Tibial artery (tissue), 4 donors: Measurements from ENCODE around the gene OPN3.

Experiments
- DNase-seq, 2 donors: peaks; one replicate each; pipeline ENCODE4 v3.0.0-alpha.2; 2019
- H3K27ac ChIP-seq, 2 donors: fragments of 200-600 bp; sonication (generic) in 1 of 2; 1 replicate in 1 of 2; 2 replicates in 1 of 2; pipeline ENCODE4 v1.5.1; 2018 to 2019; ENCODE audit warnings: mild to moderate bottlenecking in 1 of 2
- H3K27me3 ChIP-seq, 2 donors: fragments of 200-600 bp; sonication (generic) in 1 of 2; one replicate each; pipeline versions ENCODE4 v1.5.1 to v1.6.0; 2016 to 2019
- H3K36me3 ChIP-seq, 3 donors: fragments of 200-600 bp; sonication (generic) in 2 of 3; one replicate each; pipeline ENCODE4 v1.5.1; 2016 to 2019; ENCODE audit warnings: mild to moderate bottlenecking in 2 of 3
- H3K4me1 ChIP-seq, 4 donors: fragments of 200-600 bp; sonication (generic) in 2 of 4; 1 replicate in 3 of 4; 2 replicates in 1 of 4; pipeline ENCODE4 v1.5.1; 2016 to 2019
- H3K4me3 ChIP-seq, 2 donors: fragments of 200-600 bp; sonication (generic) in 1 of 2; 1 replicate in 1 of 2; 2 replicates in 1 of 2; pipeline ENCODE4 v1.5.1; 2018 to 2019; ENCODE audit warnings: mild to moderate bottlenecking in 2 of 2
- H3K9me3 ChIP-seq, 3 donors: fragments of 200-600 bp; sonication (generic) in 1 of 3; one replicate each; pipeline ENCODE4 v1.5.1; 2016 to 2019
- intact Hi-C: fragments of 100-400 bp; cut with DNase I; formaldehyde crosslinking; loops from one replicate; pipeline ENCODE4 v1.15.0; 2023; ENCODE audit warnings: low total_unique reads
- TF ChIP-seq, protein P1 (sequence below), 2 experiments: fragments of 200-600 bp in 1 of 2; fragments of 450-650 bp in 1 of 2; IDR thresholded peaks; one replicate each; pipeline ENCODE4 v1.5.1; 2017 to 2019; ENCODE audit warnings: antibody characterized with exemption in 2 of 2, mild to moderate bottlenecking in 1 of 2, moderate library complexity in 1 of 2

The OPN3 gene

DNA sequence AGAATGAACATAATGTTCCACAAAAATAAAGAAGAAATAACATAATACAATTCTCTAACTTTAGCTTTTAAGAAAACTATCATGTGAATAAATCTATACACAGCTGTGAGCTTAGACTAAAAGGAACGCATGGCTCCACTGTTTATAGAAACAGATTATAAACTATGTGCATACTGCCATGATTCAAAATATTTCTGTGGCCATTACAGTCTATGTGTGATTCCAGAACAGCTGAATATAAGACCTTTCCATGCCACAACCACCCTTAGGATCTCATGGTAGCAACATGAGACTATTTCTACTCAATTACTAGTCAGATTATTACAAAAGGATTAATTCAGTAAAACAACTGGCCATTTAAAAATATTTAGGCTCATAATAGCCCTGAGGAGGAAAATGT, 3.9 kb downstream of the OPN3 start:
- no peaks in the 10 kb centered on the region for H3K27me3 ChIP-seq
- no peak overlapping the region for H3K4me3 ChIP-seq
- H3K36me3 ChIP-seq = peaks cover 0 to 12% (median 4%) of the 10 kb centered on the region in 3 donors
- H3K27ac ChIP-seq = no peak overlapping the region
- DNase-seq = no peak
- intact Hi-C loops = no loop called here
- TF ChIP-seq, protein P1, sequence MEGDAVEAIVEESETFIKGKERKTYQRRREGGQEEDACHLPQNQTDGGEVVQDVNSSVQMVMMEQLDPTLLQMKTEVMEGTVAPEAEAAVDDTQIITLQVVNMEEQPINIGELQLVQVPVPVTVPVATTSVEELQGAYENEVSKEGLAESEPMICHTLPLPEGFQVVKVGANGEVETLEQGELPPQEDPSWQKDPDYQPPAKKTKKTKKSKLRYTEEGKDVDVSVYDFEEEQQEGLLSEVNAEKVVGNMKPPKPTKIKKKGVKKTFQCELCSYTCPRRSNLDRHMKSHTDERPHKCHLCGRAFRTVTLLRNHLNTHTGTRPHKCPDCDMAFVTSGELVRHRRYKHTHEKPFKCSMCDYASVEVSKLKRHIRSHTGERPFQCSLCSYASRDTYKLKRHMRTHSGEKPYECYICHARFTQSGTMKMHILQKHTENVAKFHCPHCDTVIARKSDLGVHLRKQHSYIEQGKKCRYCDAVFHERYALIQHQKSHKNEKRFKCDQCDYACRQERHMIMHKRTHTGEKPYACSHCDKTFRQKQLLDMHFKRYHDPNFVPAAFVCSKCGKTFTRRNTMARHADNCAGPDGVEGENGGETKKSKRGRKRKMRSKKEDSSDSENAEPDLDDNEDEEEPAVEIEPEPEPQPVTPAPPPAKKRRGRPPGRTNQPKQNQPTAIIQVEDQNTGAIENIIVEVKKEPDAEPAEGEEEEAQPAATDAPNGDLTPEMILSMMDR (IDR thresholded peaks at IDR 0.05) = no peak
- H3K4me1 ChIP-seq = peaks cover 0 to 32% (median 18%) of the 10 kb centered on the region in 4 donors
- H3K9me3 ChIP-seq = no peaks in the 10 kb centered on the region

DNA sequence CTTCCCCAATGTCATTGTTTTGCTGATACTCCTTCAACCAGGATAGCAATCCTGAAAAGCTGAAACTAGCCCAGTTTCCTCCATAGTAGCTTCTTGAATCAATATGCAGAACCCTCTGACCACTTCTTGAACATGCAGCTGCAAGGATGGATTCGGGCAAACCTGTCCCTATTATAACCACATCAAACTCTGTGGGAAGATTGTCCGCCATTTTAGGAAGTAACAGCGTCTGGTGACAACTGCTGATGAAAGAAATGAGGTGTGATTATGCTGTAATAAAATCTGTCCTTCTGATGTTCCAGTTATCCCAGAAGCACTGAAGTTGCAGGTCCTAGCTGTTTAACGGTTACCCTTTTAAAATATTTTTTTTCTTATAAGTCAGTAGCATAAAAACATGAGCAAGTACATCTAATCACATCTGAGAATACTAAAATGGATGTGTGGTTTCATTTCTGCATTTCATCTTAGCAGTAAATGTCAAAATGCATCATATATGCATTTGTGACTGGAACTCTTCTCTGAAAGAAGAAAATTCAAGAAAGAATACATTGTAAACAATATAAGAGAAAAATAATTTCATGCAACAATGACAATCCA, 4.5 kb downstream of the OPN3 start:
- intact Hi-C loops = no loop called here
- no peak overlapping the region for H3K4me3 ChIP-seq
- no peak for DNase-seq
- no peaks in the 10 kb centered on the region for H3K9me3 ChIP-seq
- TF ChIP-seq, protein P1 (IDR thresholded peaks at IDR 0.05) = no peak
- no peaks in the 10 kb centered on the region for H3K27me3 ChIP-seq
- peaks cover 0 to 12% (median 4%) of the 10 kb centered on the region in 3 donors for H3K36me3 ChIP-seq
- H3K4me1 ChIP-seq = peaks cover 0 to 28% (median 16%) of the 10 kb centered on the region in 4 donors
- H3K27ac ChIP-seq = no peak overlapping the region

DNA sequence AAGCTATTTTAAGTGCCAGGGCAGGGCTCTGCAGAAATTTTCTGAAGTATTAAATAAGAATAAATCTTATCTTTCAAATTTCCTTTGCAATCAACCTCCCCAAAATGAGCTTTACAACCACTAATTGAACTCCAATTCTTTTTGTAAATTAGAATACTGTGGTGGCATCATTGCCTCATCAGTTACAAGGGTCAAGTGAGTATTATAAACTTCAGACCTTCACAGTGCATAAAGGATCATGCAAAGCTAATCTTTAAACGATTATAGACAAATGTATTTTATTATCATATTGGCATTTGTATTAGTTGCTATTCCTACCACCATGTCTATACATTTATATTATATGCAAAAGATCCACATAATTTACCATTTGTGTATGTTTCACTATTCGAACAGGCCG, 7.2 kb downstream of the OPN3 start:
- intact Hi-C loops = no loop called here
- Histone ChIP-seq H3K27ac (no peak overlapping the region), H3K9me3 (no peaks in the 10 kb centered on the region), H3K36me3 (peaks cover 0 to 12% (median 4%) of the 10 kb centered on the region in 3 donors), H3K27me3 (no peaks in the 10 kb centered on the region), H3K4me1 (peaks cover 0 to 31% (median 5%) of the 10 kb centered on the region in 4 donors), H3K4me3 (no peak overlapping the region)
- TF ChIP-seq, protein P1 (IDR thresholded peaks at IDR 0.05) = no peak
- DNase-seq = no peak

DNA sequence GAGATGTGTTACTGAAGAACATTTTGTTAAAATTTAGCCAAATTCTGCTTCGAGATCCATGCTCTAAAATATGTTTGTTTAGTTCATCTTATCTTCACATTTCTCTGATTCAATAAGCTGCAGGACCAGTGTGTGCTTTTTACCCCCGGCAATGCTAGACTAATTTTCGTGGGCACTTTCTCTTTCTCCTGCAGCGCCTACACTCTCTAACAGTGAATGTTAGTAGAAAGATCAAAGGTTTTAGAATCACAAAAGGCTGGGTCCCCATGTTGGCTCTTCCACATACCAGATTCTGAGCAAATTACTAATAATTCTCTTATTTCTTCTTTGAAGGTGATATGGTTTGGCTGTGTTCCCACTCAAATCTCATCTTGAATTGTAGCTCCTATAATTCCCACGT, 8.5 kb downstream of the OPN3 start:
- Histone ChIP-seq H3K27ac (no peak overlapping the region), H3K36me3 (peaks cover 0 to 12% (median 4%) of the 10 kb centered on the region in 3 donors), H3K9me3 (no peaks in the 10 kb centered on the region), H3K27me3 (no peaks in the 10 kb centered on the region), H3K4me3 (no peak overlapping the region), H3K4me1 (peaks cover 0 to 25% (median 0%) of the 10 kb centered on the region in 4 donors)
- TF ChIP-seq, protein P1 (IDR thresholded peaks at IDR 0.05) = no peak
- no peak for DNase-seq
- intact Hi-C loops = no loop called here

DNA sequence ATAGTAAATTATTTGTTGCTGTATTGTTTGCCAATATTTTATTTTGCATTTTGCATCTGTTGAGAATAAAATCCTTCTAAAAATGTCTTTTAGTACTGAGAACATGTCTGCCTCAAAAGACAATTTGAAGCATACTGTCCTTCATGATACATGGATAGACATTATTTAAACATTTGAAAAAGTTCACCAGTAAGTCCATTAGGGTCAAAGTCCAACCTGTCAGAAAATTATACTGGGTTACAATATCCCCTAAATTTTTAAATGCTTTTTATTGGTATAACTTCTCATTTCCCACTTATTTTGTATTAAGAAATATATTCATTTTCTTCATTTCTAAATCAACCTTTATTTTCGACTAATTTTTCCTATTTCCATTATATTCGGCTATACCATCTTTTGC, 9.3 kb downstream of the OPN3 start:
- intact Hi-C loops = no loop called here
- TF ChIP-seq, protein P1 (IDR thresholded peaks at IDR 0.05) = no peak

More for the DNA sequence above, 9.3 kb downstream of the OPN3 start:
- peaks cover 0 to 21% (median 0%) of the 10 kb centered on the region in 4 donors for H3K4me1 ChIP-seq
- peaks cover 0 to 12% (median 4%) of the 10 kb centered on the region in 3 donors for H3K36me3 ChIP-seq
- H3K27ac ChIP-seq = no peak overlapping the region
- DNase-seq = no peak
- no peaks in the 10 kb centered on the region for H3K27me3 ChIP-seq
- no peaks in the 10 kb centered on the region for H3K9me3 ChIP-seq
- no peak overlapping the region for H3K4me3 ChIP-seq
